Thymus (tissue), 11 donors: ENCODE data around the gene FOXP4. TPM values are rescaled to one million over a fixed set of nuclear protein-coding genes. Genes with fewer than 3 reads are reported as not detected.
A peak's percentile ranks its signal among the peaks of the same experiment; 100 is the strongest.

ENCODE experiments used
- DNase-seq, 9 donors: peaks; one replicate each; pipeline ENCODE4 v3.0.0-alpha.2; 2013; ENCODE audit warnings: low spot score in 9 of 9, low read depth in 6 of 9, missing footprints in 1 of 9
- H3K27ac ChIP-seq, 2 donors: one replicate each; pipeline ENCODE4 v1.5.1; 2013; ENCODE audit warnings: control low read depth in 1 of 2, low read depth in 1 of 2, low read length in 1 of 2, mild to moderate bottlenecking in 1 of 2, moderate library complexity in 1 of 2
- H3K27me3 ChIP-seq, 2 donors: one replicate each; pipeline ENCODE4 v1.5.1; 2013; ENCODE audit warnings: low read length in 1 of 2; ENCODE audit not compliant: control insufficient read depth in 2 of 2, insufficient read depth in 1 of 2
- H3K36me3 ChIP-seq, 2 donors: one replicate each; pipeline ENCODE4 v1.5.1; 2013; ENCODE audit warnings: low read length in 1 of 2, mild to moderate bottlenecking in 1 of 2, moderate library complexity in 1 of 2; ENCODE audit not compliant: control insufficient read depth in 2 of 2, insufficient read depth in 2 of 2
- H3K4me1 ChIP-seq, 2 donors: one replicate each; pipeline ENCODE4 v1.5.1; 2013; ENCODE audit warnings: low read length in 2 of 2; ENCODE audit not compliant: control insufficient read depth in 2 of 2, insufficient read depth in 2 of 2
- H3K4me3 ChIP-seq, 2 donors: one replicate each; pipeline ENCODE4 v1.5.1; 2013; ENCODE audit warnings: low read length in 2 of 2, control low read depth in 1 of 2, mild to moderate bottlenecking in 1 of 2
- H3K9me3 ChIP-seq, 2 donors: one replicate each; pipeline ENCODE4 v1.5.1; 2013; ENCODE audit warnings: low read length in 1 of 2, mild to moderate bottlenecking in 1 of 2; ENCODE audit not compliant: control insufficient read depth in 2 of 2, insufficient read depth in 1 of 2
- WGBS: extraction: QIAGEN DNeasy Blood & Tissue Kit; methylation state at CpG from one replicate; pipeline ENCODE4 v1.1.7; 2013; 5-methylcytosine and 5-hydroxymethylcytosine counted together
- polyA plus RNA-seq: library from polyadenylated mRNA; stranded (reverse); fragments of 200-250 nt; gene quantifications from one replicate; pipeline ENCODE4 v1.2.3, GENCODE V29; 2013
- total RNA-seq: library from RNA; stranded (reverse); fragments of 120-200 nt; gene quantifications from one replicate; pipeline ENCODE4 v1.2.4, GENCODE V29; 2013
- donor health status: healthy.

The FOXP4 gene
- total and polyA plus RNA-seq, 2 donors: 2.0 to 15.0 TPM

DNA sequence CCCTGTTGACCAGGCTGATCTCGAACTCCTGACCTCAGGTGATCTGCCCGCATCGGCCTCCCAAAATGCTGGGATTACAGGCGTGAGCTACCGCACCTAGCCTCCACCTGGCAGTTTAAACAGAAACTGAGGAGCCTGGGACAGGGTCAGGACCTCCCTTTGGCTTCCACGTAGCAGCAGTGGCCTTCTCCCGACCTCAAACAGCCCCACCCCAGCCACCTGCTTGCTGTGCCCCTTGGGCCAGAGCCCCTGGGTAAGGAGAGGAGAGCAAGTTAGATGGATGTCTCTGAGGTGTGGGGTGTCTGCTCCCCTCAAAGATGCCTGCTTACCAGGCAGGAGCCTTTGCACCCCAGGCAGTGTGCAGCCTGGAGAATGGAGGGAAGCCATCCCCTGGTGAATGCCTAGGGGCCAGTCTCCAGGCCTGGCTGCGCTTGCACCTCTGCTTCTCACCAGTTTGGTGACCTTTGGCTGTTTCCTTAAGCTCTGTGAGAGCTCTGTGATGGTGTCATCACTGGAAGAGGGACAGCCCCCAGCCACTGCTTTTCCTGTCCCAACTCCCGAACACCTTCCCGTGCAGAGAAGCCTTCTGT lies 50.0 kb downstream of the FOXP4 start:
- no peak for DNase-seq
- Histone ChIP-seq H3K27ac (no peak overlapping the region), H3K36me3 (peaks cover 7 to 9% of the 10 kb centered on the region in 2 donors), H3K4me3 (no peak overlapping the region), H3K9me3 (no peaks in the 10 kb centered on the region), H3K27me3 (no peaks in the 10 kb centered on the region), H3K4me1 (peaks cover 5 to 31% of the 10 kb centered on the region in 2 donors)
- 97% methylated on average over 10 of the region's 10 CpGs for WGBS

DNA sequence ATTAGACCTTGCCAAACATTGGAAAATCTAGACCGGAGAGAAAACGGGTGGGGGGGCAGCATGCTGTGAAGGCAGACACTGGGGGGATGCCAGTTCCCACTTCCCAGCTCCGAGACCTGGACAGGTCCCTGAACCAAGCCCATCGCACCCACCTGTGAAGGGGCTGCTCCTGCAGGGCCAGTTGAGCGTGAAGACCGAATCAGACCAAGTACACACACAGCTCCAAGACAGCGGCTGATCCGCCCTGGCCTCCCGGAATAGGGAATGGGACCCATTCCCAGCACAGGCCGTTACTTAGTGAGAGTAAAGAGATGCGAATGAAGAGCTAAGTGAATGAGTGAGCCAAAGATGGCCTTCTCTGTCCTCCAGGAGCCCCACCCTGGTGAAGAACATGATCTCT lies 50.6 kb downstream of the FOXP4 start:
- Histone ChIP-seq H3K4me1 (peaks cover 5 to 31% of the 10 kb centered on the region in 2 donors), H3K4me3 (no peak overlapping the region), H3K27me3 (no peaks in the 10 kb centered on the region), H3K9me3 (no peaks in the 10 kb centered on the region), H3K27ac (no peak overlapping the region), H3K36me3 (peaks cover 7 to 9% of the 10 kb centered on the region in 2 donors)
- DNase-seq: no peak
- 96% methylated on average over 11 of the region's 11 CpGs for WGBS

DNA sequence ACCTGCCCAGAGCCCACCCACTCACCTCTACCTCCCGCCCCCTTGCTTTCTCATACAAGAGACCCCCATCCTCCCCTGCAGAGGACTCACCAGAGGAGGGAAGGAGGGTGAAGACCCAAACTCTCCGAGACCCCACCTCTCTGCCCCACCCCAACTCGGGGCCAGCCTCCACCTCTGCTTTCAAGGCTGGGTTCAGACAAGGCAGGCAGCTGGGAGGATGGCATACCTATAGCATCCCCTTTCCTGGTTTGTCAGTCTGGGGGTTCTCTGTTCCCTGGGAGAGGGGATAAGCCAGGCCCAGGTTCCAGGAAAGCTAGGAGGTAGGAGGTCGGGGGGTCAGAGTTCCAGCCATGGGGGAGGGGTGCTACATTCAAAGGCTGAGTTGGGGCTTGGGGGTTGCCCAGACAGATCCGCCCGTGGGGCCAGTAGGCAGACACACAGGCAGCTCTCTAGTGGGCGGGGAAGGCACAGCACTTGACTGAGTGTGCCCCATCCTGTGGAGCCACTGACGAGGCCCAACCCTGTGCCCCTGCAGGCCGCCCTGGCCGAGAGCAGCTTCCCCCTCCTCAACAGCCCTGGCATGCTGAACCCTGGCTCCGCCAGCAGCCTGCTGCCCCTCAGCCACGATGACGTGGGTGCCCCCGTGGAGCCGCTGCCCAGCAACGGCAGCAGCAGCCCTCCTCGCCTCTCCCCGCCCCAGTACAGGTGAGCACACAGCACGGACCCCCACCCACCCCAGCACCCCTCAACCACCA lies 51.2 kb downstream of the FOXP4 start:
- WGBS: 92% methylated on average over 19 of the region's 19 CpGs

DNA sequence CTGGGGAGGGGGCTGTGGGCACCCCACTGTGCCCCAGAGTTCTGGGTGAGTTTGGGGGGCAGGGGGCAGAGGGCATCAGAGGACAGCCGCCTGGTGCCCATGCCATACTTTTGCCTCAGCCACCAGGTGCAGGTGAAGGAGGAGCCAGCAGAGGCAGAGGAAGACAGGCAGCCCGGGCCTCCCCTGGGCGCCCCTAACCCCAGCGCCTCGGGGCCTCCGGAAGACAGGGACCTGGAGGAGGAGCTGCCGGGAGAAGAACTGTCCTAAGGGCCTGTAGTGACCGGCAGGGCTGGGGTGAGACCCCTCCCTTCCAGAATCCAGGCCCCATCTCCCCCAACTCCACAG lies 52.5 kb downstream of the FOXP4 start:
- H3K4me1 ChIP-seq: peaks cover 5 to 44% of the 10 kb centered on the region in 2 donors
- no peaks in the 10 kb centered on the region for H3K27me3 ChIP-seq
- peak overlapping the region in 1 of 2 donors; percentile 74 for H3K27ac ChIP-seq
- no peaks in the 10 kb centered on the region for H3K9me3 ChIP-seq
- H3K4me3 ChIP-seq: no peak overlapping the region
- peaks cover 2 to 9% of the 10 kb centered on the region in 2 donors for H3K36me3 ChIP-seq
- WGBS: 88% methylated on average over 8 of the region's 8 CpGs
- peak in 1 of 9 donors; percentile 63 for DNase-seq

More for the DNA sequence above, 51.2 kb downstream of the FOXP4 start:
- no peak overlapping the region for H3K4me3 ChIP-seq
- peaks cover 5 to 34% of the 10 kb centered on the region in 2 donors for H3K4me1 ChIP-seq
- H3K36me3 ChIP-seq: peaks cover 7 to 9% of the 10 kb centered on the region in 2 donors
- DNase-seq: peak in 1 of 9 donors; percentile 27
- H3K27me3 ChIP-seq: no peaks in the 10 kb centered on the region
- H3K9me3 ChIP-seq: no peaks in the 10 kb centered on the region
- no peak overlapping the region for H3K27ac ChIP-seq

DNA sequence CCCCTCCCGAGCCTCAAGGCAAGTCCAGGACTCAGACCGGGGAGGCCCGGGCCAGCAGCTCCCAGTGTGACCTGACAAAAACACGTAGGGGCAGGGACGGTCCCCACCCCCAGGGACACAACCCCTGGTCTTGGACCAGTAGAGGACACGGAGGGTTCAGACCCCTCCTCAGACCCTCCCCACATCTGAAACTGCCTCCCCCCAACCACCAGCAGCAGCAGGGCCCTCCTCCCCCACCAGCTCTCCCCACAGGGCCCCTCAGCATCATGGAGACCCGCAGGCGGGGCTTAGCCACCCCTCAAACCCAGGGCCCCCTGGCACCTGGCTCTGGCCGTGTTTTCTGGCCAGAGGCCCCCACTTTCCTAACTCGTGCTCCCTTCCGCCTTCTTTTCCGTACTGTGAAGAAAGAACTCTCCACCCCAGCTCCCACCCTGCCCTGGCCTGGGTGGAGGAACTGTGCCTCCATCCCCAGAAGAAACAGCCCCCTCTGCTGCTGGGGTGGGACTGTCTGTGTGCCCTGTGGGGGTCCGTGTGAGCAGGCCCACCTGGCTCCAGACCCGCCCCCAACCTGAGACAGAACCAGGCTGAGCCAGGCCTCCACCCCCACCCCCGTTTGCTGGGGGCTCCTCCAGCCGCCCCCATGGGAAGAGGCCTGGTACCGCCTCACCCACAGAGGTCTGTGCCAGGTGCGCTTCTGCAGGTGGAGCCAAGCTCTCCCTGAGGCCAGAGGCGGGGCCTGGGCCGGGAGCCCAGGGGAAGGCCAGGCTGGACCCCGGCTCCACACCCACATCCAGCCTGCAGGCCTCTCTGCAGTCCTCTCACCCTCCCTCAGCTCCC lies 53.1 kb downstream of the FOXP4 start:
- H3K9me3 ChIP-seq: no peaks in the 10 kb centered on the region
- peaks cover 5 to 44% of the 10 kb centered on the region in 2 donors for H3K4me1 ChIP-seq
- peaks cover 2 to 9% of the 10 kb centered on the region in 2 donors for H3K36me3 ChIP-seq
- peak overlapping the region in 1 of 2 donors; percentile 74 for H3K27ac ChIP-seq
- peak in 1 of 9 donors; percentile 64 for DNase-seq
- H3K27me3 ChIP-seq: no peaks in the 10 kb centered on the region
- no peak overlapping the region for H3K4me3 ChIP-seq
- WGBS: 74% methylated on average over 21 of the region's 21 CpGs

DNA sequence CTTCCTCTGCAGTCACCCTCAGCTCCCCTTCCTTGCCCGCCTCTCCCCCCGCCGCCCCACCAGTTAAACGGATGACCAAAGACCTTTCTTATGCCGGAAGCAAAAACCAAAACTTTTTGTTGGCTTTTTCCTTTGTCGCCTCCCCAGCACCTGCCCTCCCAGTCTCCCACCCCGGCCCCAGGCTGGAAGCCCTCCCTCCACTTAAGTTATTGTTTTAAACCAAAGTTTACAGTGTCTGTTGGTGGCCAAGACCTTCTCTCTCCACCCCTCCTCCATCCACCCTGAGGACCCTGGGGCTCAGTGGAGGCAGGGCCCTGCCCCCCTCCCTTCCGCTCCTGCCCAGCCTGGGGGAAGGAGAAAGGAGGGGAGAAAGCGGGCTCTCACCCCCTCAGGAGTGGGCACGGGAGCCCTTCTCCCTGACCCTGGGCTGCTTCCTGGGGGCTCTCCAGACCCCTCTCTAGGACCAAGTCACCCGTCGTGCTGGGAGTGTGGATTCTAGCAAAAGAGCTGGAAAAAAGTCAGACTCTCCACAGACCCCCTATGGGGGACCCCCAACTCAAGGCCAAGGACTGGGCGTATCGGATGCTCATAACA lies 53.8 kb downstream of the FOXP4 start:
- peaks cover 5 to 44% of the 10 kb centered on the region in 2 donors for H3K4me1 ChIP-seq
- 72% methylated on average over 14 of the region's 14 CpGs for WGBS
- H3K4me3 ChIP-seq: no peak overlapping the region
- peaks cover 2 to 6% of the 10 kb centered on the region in 2 donors for H3K36me3 ChIP-seq
- no peaks in the 10 kb centered on the region for H3K9me3 ChIP-seq
- no peaks in the 10 kb centered on the region for H3K27me3 ChIP-seq
- peak overlapping the region in 1 of 2 donors; percentile 74 for H3K27ac ChIP-seq
- peak in 1 of 9 donors; percentile 56 for DNase-seq

DNA sequence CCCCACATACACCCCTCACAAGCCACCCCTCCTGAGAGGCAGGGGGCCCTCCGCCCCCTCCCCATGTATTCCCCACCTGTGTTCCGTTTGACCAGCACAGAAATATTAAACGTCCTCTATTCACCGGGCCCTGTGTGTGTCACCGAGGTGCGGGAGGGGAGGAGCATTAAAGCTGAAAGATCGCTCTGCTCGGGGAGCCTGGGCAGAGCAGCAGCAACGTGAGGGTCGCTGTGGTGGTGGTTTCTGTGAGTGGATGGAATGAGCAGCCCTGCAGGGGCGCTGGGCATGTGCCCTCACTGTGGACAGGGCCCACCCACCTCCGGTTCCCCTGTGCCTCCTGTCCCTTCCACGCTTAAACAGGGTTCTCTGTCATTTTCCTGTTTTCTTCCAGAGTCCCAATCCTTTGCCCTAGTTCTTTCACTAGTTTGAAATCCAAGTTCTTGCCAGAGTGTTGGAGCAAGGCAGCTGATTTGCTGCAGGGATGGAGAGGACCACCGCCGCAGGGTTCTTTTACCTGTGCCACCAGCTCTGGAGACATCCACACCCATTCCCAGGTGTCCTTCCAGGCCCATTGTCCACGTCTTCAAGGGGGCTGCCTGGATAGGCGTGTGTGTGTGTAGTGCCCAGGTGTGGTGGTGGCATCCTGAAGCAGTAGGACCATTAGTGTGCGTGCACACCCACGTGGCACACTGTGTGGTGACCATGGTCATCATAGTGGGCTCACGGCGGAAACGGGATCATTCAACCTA lies 54.5 kb downstream of the FOXP4 start:
- peaks cover 2 to 3% of the 10 kb centered on the region in 2 donors for H3K36me3 ChIP-seq
- H3K27me3 ChIP-seq: no peaks in the 10 kb centered on the region
- H3K4me3 ChIP-seq: no peak overlapping the region
- WGBS: 89% methylated on average over 22 of the region's 22 CpGs
- H3K9me3 ChIP-seq: no peaks in the 10 kb centered on the region
- DNase-seq: no peak
- H3K27ac ChIP-seq: peak overlapping the region in 1 of 2 donors; percentile 45
- peaks cover 5 to 44% of the 10 kb centered on the region in 2 donors for H3K4me1 ChIP-seq

DNA sequence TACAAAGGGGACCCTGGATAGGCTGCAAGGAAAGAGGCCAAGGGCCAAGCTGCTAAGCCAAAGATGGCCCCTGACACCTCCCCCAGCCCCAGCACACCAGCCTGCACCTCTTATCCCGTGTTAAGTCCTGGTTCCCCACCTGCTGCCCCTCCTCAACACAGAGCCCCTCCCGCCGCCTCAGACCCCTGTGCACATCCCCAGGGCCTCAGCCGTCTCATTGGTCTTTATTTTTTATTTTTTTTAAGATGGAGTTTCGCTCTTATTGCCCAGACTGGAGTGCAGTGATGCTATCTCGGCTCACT lies 55.0 kb downstream of the FOXP4 start:
- DNase-seq: no peak
- no peaks in the 10 kb centered on the region for H3K27me3 ChIP-seq
- peaks cover 2 to 3% of the 10 kb centered on the region in 2 donors for H3K36me3 ChIP-seq
- 97% methylated on average over 6 of the region's 6 CpGs for WGBS
- no peaks in the 10 kb centered on the region for H3K9me3 ChIP-seq
- H3K4me3 ChIP-seq: no peak overlapping the region
- peaks cover 5 to 44% of the 10 kb centered on the region in 2 donors for H3K4me1 ChIP-seq
- H3K27ac ChIP-seq: no peak overlapping the region
